ENCODE data around the gene ECSCR. TPM values are rescaled to one million over a fixed set of nuclear protein-coding genes. Genes with fewer than 3 reads are reported as not detected.
A peak's percentile ranks its signal among the peaks of the same experiment; 100 is the strongest.

Gene ECSCR
- total and polyA plus RNA-seq, 2 of the 8 experiments (the other 6 are each of a cell fraction or from before 2014, with no cell fraction given) = 2.7 to 7.2 TPM

DNA sequence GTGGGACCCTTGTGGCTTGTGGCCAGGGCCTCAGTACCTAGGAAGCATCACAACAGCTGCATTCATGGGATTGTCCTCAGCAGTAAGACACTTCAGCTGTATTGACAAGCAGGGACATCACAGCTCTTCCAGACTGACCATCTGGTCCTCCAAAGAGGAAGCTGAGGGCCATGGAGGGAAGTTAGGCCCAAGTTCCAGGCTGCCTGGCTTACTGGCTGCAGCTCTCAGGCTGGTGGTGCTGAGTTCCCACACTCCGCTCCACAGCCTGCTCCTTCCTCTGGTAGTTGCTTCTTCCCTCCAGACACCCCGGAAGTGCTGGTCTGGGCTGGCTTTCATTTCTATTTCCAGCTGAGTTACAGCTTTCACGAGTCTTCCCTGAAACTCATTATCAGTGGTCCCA lies 25.7 kb upstream of the ECSCR start:
- H3K23ac ChIP-seq (ENCODE audit: insufficient read length) = no peak overlapping the region
- ChIA-PET POLR2A (ENCODE audit: partially characterized antibody) (no interaction called here), CTCF (ENCODE audit: partially characterized antibody) (interaction anchor here (1.6 kb wide), 1 partner anchor 146 kb away, joined by 3 read pairs; no protein-coding TSS in a partner anchor)
- H3K79me2 ChIP-seq (ENCODE audit: control insufficient read depth in 1 of 2, insufficient read depth in 2 of 2, low read length in 2 of 2) = no peaks in the 10 kb centered on the region
- no peaks in the 10 kb centered on the region for H4K20me1 ChIP-seq (replicated peaks in 1 of 2; ENCODE audit: control insufficient read depth in 1 of 2, insufficient read depth in 2 of 2, low read length in 2 of 2)
- H4K91ac ChIP-seq (replicated peaks; ENCODE audit: insufficient read length, low read length) = peak overlapping the region; percentile 59
- H2AFZ ChIP-seq (ENCODE audit: low read length) = no peak overlapping the region; the same call in 1 of the 2 replicates
- H3K27ac ChIP-seq (ENCODE audit: low read depth, low read length) = no peak overlapping the region
- H3K4me1 ChIP-seq (replicated peaks in 1 of 4; ENCODE audit: control insufficient read depth in 3 of 4, insufficient read depth in 4 of 4, low read length in 3 of 4) = peaks cover 0 to 8% (median 3%) of the 10 kb centered on the region in 4 experiments; a peak in 4 of 7 replicates
- H2AK5ac ChIP-seq (ENCODE audit: low read depth, low read length) = no peak overlapping the region
- no peak overlapping the region for H4K8ac ChIP-seq (ENCODE audit: extremely low read depth, insufficient read depth, low read length)
- FAIRE-seq (no peak), DNase-seq (ENCODE audit: low read depth in 1 of 2, low spot score in 2 of 2) (no peak)
- no peaks in the 10 kb centered on the region for H3K27me3 ChIP-seq (replicated peaks in 1 of 4; ENCODE audit: control insufficient read depth in 3 of 4, extremely low read depth in 1 of 4, insufficient read depth in 3 of 4, low read length in 3 of 4)
- H2BK15ac ChIP-seq (ENCODE audit: low read length) = no peak overlapping the region
- no peaks in the 10 kb centered on the region for H3K36me3 ChIP-seq (ENCODE audit: control insufficient read depth in 2 of 4, insufficient read depth in 4 of 4, low read length in 3 of 4)
- H3K4ac ChIP-seq (replicated peaks; ENCODE audit: insufficient read length, low read depth, low read length) = no peak overlapping the region
- 84% methylated on average over 3 of the region's 3 CpGs; no CpG with 5 or more reads in 1 of the 2 experiments for WGBS, 2 experiments (ENCODE audit: extremely low coverage in 1 of 2, insufficient coverage in 1 of 2, insufficient read length in 1 of 2, insufficient replicate concordance in 2 of 2, low coverage in 1 of 2, low lambda C conversion rate in 2 of 2, missing lambda C conversion rate in 1 of 2)
- H2BK5ac ChIP-seq (ENCODE audit: low read depth, low read length) = no peak overlapping the region
- no peak overlapping the region for H3K4me3 ChIP-seq (ENCODE audit: extremely low read depth in 1 of 4, insufficient read depth in 2 of 4, low read depth in 3 of 4, low read length in 4 of 4)
- H2BK120ac ChIP-seq (replicated peaks; ENCODE audit: low read depth, low read length) = no peak overlapping the region
- H3K9ac ChIP-seq (replicated peaks in 1 of 4; ENCODE audit: extremely low read depth in 1 of 4, low read depth in 3 of 4, low read length in 3 of 4) = no peak overlapping the region
- H4K5ac ChIP-seq (ENCODE audit: insufficient read length, low read depth, low read length) = no peak overlapping the region
- no peak overlapping the region for H3K18ac ChIP-seq (ENCODE audit: extremely low read depth, low read length)
- no peaks in the 10 kb centered on the region for H3K9me3 ChIP-seq (ENCODE audit: insufficient read depth in 2 of 2, low read depth in 1 of 2, low read length in 1 of 2)
- no peak overlapping the region for H3K4me2 ChIP-seq (ENCODE audit: insufficient read depth in 1 of 2, low read depth in 2 of 2, low read length in 2 of 2)
- H3K23me2 ChIP-seq (ENCODE audit: low read depth, low read length) = no peaks in the 10 kb centered on the region; the same call in 1 of the 2 replicates
- no peak overlapping the region for H2BK20ac ChIP-seq (ENCODE audit: low read length)
- H3K56ac ChIP-seq (replicated peaks; ENCODE audit: insufficient read length, low read depth, low read length) = no peak overlapping the region
- TF ChIP-seq RFX5 (IDR thresholded peaks at IDR 0.05; ENCODE audit: borderline replicate concordance, low read depth, low read length) (no peak), CHD1 (IDR thresholded peaks at IDR 0.05; ENCODE audit: low read depth, low read length) (no peak)
- no peaks in the 10 kb centered on the region for H3K79me1 ChIP-seq (ENCODE audit: low read depth, low read length)
- no peak overlapping the region for H2BK12ac ChIP-seq (ENCODE audit: low read depth, low read length)
- H3K14ac ChIP-seq (ENCODE audit: insufficient read length) = no peak overlapping the region
